Measurements from ENCODE around the gene METTL14. TPM values are rescaled to one million over a fixed set of nuclear protein-coding genes. Genes with fewer than 3 reads are reported as not detected.

METTL14 gene
- total RNA-seq, 1 donor from 2014 or later = 45.0 TPM

DNA sequence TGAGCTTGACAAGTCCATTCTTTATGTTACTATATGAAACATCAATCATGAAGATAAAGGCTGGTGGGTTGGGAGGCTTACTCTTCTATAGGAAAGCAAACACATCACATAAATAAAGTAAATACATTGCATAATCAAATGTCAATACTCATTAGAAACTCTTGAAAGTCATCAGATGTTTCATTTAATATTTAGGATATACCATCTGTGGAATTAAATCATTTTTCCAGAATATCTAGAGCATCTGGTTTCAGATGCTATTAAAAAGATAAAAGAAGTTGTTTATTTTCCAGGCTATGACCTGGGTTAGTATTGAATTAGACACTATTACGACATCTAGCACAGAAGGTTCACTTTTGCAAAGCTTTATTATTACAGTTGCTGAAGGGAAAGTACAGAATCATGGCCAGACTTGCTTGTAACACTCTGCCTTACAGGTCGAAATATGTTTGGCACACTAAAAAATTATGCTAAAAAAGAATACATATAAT lies 72.6 kb downstream of the METTL14 start:
- no peaks in the 10 kb centered on the region for H3K4me1 Mint-ChIP-seq (ENCODE audit: unreplicated experiment)
- H3K4me3 Mint-ChIP-seq (ENCODE audit: unreplicated experiment) = no peak overlapping the region
- no peak overlapping the region for H3K27ac Mint-ChIP-seq (ENCODE audit: unreplicated experiment)
- H3K36me3 Mint-ChIP-seq (ENCODE audit: low read depth, unreplicated experiment) = peaks cover 18% of the 10 kb centered on the region
- no peaks in the 10 kb centered on the region for H3K27me3 Mint-ChIP-seq (ENCODE audit: unreplicated experiment)
- no peak for DNase-seq (ENCODE audit: low spot score)
- H3K9me3 Mint-ChIP-seq (ENCODE audit: unreplicated experiment) = no peaks in the 10 kb centered on the region
- TF ChIP-seq, protein P1, sequence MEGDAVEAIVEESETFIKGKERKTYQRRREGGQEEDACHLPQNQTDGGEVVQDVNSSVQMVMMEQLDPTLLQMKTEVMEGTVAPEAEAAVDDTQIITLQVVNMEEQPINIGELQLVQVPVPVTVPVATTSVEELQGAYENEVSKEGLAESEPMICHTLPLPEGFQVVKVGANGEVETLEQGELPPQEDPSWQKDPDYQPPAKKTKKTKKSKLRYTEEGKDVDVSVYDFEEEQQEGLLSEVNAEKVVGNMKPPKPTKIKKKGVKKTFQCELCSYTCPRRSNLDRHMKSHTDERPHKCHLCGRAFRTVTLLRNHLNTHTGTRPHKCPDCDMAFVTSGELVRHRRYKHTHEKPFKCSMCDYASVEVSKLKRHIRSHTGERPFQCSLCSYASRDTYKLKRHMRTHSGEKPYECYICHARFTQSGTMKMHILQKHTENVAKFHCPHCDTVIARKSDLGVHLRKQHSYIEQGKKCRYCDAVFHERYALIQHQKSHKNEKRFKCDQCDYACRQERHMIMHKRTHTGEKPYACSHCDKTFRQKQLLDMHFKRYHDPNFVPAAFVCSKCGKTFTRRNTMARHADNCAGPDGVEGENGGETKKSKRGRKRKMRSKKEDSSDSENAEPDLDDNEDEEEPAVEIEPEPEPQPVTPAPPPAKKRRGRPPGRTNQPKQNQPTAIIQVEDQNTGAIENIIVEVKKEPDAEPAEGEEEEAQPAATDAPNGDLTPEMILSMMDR (IDR thresholded peaks at IDR 0.05; ENCODE audit: unreplicated experiment) = no peak

GRCh38 chr4:118758293-118758692 lies 73.1 kb downstream of the METTL14 start:
- peaks cover 1% of the 10 kb centered on the region for H3K27me3 Mint-ChIP-seq (ENCODE audit: unreplicated experiment)
- no peak overlapping the region for H3K4me3 Mint-ChIP-seq (ENCODE audit: unreplicated experiment)
- TF ChIP-seq, protein P1 (IDR thresholded peaks at IDR 0.05; ENCODE audit: unreplicated experiment) = no peak
- no peaks in the 10 kb centered on the region for H3K4me1 Mint-ChIP-seq (ENCODE audit: unreplicated experiment)
- H3K36me3 Mint-ChIP-seq (ENCODE audit: low read depth, unreplicated experiment) = peaks cover 16% of the 10 kb centered on the region
- H3K27ac Mint-ChIP-seq (ENCODE audit: unreplicated experiment) = no peak overlapping the region
- DNase-seq (ENCODE audit: low spot score) = no peak
- H3K9me3 Mint-ChIP-seq (ENCODE audit: unreplicated experiment) = no peaks in the 10 kb centered on the region

- Mint-ChIP-seq H3K27ac (ENCODE audit: unreplicated experiment) (peak overlapping the region; percentile 0), H3K4me3 (ENCODE audit: unreplicated experiment) (no peak overlapping the region), H3K4me1 (ENCODE audit: unreplicated experiment) (no peaks in the 10 kb centered on the region), H3K36me3 (ENCODE audit: low read depth, unreplicated experiment) (peaks cover 27% of the 10 kb centered on the region), H3K27me3 (ENCODE audit: unreplicated experiment) (peaks cover 1% of the 10 kb centered on the region), H3K9me3 (ENCODE audit: unreplicated experiment) (no peaks in the 10 kb centered on the region)
- no peak for DNase-seq (ENCODE audit: low spot score)
- TF ChIP-seq, protein P1 (IDR thresholded peaks at IDR 0.05; ENCODE audit: unreplicated experiment) = no peak
Observed at GRCh38 chr4:118759481-118759880, 74.3 kb downstream of the METTL14 start.

GRCh38 chr4:118760092-118760491 lies 74.9 kb downstream of the METTL14 start:
- no peaks in the 10 kb centered on the region for H3K4me1 Mint-ChIP-seq (ENCODE audit: unreplicated experiment)
- H3K9me3 Mint-ChIP-seq (ENCODE audit: unreplicated experiment) = no peaks in the 10 kb centered on the region
- TF ChIP-seq, protein P1 (IDR thresholded peaks at IDR 0.05; ENCODE audit: unreplicated experiment) = no peak

GRCh38 chr4:118760493-118760892 lies 75.3 kb downstream of the METTL14 start:
- H3K4me3 Mint-ChIP-seq (ENCODE audit: unreplicated experiment) = no peak overlapping the region
- TF ChIP-seq, protein P1 (IDR thresholded peaks at IDR 0.05; ENCODE audit: unreplicated experiment) = no peak
- H3K9me3 Mint-ChIP-seq (ENCODE audit: unreplicated experiment) = no peaks in the 10 kb centered on the region
- no peaks in the 10 kb centered on the region for H3K4me1 Mint-ChIP-seq (ENCODE audit: unreplicated experiment)
- H3K36me3 Mint-ChIP-seq (ENCODE audit: low read depth, unreplicated experiment) = peaks cover 29% of the 10 kb centered on the region
- no peak for DNase-seq (ENCODE audit: low spot score)
- H3K27ac Mint-ChIP-seq (ENCODE audit: unreplicated experiment) = no peak overlapping the region
- peaks cover 1% of the 10 kb centered on the region for H3K27me3 Mint-ChIP-seq (ENCODE audit: unreplicated experiment)

More at GRCh38 chr4:118760092-118760491, 74.9 kb downstream of the METTL14 start:
- no peak for DNase-seq (ENCODE audit: low spot score)
- no peak overlapping the region for H3K4me3 Mint-ChIP-seq (ENCODE audit: unreplicated experiment)
- H3K27ac Mint-ChIP-seq (ENCODE audit: unreplicated experiment) = no peak overlapping the region
- H3K27me3 Mint-ChIP-seq (ENCODE audit: unreplicated experiment) = peaks cover 1% of the 10 kb centered on the region
- peaks cover 29% of the 10 kb centered on the region for H3K36me3 Mint-ChIP-seq (ENCODE audit: low read depth, unreplicated experiment)

Data from endothelial cell (in vitro differentiated cells).